Measurements from ENCODE around the gene PCDHGB5.

The PCDHGB5 gene

DNA sequence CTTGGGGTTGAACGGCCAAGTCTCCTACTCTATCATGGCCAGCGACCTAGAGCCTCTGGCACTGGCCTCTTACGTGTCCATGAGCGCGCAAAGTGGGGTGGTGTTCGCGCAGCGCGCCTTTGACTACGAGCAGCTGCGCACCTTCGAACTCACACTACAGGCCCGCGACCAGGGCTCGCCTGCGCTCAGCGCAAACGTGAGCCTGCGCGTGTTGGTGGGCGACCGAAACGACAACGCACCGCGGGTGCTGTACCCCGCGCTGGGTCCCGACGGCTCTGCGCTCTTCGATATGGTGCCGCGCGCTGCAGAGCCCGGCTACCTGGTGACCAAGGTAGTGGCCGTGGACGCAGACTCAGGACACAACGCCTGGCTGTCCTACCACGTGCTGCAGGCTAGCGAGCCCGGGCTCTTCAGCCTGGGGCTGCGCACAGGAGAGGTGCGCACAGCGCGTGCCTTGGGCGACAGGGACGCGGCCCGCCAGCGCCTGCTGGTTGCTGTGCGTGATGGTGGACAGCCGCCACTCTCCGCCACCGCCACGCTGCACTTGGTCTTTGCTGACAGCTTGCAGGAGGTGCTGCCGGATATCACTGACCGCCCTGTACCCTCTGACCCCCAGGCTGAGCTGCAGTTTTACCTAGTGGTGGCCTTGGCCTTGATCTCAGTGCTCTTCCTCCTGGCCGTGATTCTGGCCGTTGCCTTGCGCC lies 2.0 kb downstream of the PCDHGB5 start:
- TF ChIP-seq ZBTB7A (IDR thresholded peaks at IDR 0.05; ENCODE audit: low read depth) (no peak), YY1 (IDR thresholded peaks at IDR 0.05; ENCODE audit: low read depth) (no peak), FOXM1 (IDR thresholded peaks at IDR 0.05; ENCODE audit: borderline replicate concordance, low read depth) (no peak), TAF1 (IDR thresholded peaks at IDR 0.05; ENCODE audit: low read depth) (no peak), RAD21 (IDR thresholded peaks at IDR 0.05; ENCODE audit: low read depth) (no peak), NFIC (IDR thresholded peaks at IDR 0.05) (no peak), EP300 (IDR thresholded peaks at IDR 0.05; ENCODE audit: borderline replicate concordance) (no peak), EGR1 (IDR thresholded peaks at IDR 0.05) (no peak), TCF12 (IDR thresholded peaks at IDR 0.05; ENCODE audit: low read depth) (no peak), CREB1 (IDR thresholded peaks at IDR 0.05; ENCODE audit: low read depth) (no peak), CEBPB (IDR thresholded peaks at IDR 0.05) (no peak), TEAD4 (IDR thresholded peaks at IDR 0.05) (no peak)
- TF ChIP-seq, protein P1, sequence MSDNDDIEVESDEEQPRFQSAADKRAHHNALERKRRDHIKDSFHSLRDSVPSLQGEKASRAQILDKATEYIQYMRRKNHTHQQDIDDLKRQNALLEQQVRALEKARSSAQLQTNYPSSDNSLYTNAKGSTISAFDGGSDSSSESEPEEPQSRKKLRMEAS (IDR thresholded peaks at IDR 0.05), result no peak
- TF ChIP-seq, protein P2, sequence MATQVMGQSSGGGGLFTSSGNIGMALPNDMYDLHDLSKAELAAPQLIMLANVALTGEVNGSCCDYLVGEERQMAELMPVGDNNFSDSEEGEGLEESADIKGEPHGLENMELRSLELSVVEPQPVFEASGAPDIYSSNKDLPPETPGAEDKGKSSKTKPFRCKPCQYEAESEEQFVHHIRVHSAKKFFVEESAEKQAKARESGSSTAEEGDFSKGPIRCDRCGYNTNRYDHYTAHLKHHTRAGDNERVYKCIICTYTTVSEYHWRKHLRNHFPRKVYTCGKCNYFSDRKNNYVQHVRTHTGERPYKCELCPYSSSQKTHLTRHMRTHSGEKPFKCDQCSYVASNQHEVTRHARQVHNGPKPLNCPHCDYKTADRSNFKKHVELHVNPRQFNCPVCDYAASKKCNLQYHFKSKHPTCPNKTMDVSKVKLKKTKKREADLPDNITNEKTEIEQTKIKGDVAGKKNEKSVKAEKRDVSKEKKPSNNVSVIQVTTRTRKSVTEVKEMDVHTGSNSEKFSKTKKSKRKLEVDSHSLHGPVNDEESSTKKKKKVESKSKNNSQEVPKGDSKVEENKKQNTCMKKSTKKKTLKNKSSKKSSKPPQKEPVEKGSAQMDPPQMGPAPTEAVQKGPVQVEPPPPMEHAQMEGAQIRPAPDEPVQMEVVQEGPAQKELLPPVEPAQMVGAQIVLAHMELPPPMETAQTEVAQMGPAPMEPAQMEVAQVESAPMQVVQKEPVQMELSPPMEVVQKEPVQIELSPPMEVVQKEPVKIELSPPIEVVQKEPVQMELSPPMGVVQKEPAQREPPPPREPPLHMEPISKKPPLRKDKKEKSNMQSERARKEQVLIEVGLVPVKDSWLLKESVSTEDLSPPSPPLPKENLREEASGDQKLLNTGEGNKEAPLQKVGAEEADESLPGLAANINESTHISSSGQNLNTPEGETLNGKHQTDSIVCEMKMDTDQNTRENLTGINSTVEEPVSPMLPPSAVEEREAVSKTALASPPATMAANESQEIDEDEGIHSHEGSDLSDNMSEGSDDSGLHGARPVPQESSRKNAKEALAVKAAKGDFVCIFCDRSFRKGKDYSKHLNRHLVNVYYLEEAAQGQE (IDR thresholded peaks at IDR 0.05; ENCODE audit: low read depth), result no peak
- TF ChIP-seq, protein P3, sequence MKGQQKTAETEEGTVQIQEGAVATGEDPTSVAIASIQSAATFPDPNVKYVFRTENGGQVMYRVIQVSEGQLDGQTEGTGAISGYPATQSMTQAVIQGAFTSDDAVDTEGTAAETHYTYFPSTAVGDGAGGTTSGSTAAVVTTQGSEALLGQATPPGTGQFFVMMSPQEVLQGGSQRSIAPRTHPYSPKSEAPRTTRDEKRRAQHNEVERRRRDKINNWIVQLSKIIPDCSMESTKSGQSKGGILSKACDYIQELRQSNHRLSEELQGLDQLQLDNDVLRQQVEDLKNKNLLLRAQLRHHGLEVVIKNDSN (IDR thresholded peaks at IDR 0.05), result no peak

DNA sequence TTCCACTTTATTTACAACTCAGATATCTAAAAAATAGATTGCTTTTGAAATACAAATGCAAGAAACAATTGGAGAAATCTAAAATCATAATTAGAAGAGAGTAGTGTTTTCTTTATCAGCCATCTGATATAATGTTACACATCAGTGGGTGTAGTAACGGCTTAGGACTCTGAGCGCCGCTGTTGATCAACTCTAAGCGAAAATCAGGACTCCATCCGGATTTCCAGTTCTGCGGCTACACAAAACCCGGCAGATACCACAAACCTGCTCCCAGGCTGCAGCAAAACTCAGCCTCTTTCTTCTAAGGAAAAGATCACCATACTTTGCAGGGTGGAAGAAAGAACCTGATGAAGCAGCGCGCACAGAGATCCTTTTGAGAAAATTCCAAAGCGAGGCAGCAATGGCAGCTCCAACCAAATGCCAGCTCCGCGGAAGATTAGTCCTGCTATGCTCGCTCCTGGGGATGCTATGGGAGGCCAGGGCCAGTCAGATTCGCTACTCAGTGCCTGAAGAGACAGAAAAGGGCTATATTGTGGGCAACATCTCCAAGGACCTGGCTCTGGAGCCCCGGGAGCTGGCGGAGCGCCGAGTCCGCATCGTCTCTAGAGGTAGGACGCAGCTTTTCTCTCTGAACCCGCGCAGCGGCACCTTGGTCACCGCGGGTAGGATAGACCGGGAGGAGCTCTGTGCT lies 5.0 kb downstream of the PCDHGB5 start, which contains the start of gene PCDHGA9:
PCDHGA9 (plus strand) TSS at position 226 of the 691 bp plus-strand sequence; CDS start at position 401, 175 bp downstream.
- TF ChIP-seq RAD21 (IDR thresholded peaks at IDR 0.05; ENCODE audit: low read depth), result peak; percentile 50
- no peak for TF ChIP-seq TAF1 (IDR thresholded peaks at IDR 0.05; ENCODE audit: low read depth)

DNA sequence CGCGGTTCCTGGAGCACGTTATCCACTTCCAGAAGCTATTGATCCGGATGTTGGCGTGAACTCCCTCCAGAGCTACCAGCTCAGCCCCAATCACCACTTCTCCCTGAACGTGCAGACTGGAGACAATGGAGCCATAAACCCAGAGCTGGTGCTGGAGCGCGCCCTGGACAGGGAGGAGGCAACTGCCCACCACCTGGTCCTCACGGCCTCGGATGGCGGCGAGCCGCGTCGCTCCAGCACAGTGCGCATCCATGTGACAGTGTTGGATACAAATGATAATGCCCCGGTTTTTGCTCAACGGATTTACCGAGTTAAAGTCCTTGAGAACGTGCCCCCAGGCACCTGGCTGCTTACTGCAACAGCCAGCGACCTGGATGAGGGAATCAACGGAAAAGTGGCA lies 5.6 kb downstream of the PCDHGB5 start:
- no peak for TF ChIP-seq CREB1 (IDR thresholded peaks at IDR 0.05; ENCODE audit: low read depth)
- TF ChIP-seq, protein P2 (IDR thresholded peaks at IDR 0.05; ENCODE audit: low read depth), result no peak
- TF ChIP-seq CEBPB (IDR thresholded peaks at IDR 0.05), result no peak
- no peak for TF ChIP-seq TEAD4 (IDR thresholded peaks at IDR 0.05)
- TF ChIP-seq, protein P3 (IDR thresholded peaks at IDR 0.05), result no peak
- no peak for TF ChIP-seq TAF1 (IDR thresholded peaks at IDR 0.05; ENCODE audit: low read depth)
- no peak for TF ChIP-seq TCF12 (IDR thresholded peaks at IDR 0.05; ENCODE audit: low read depth)
- TF ChIP-seq FOXM1 (IDR thresholded peaks at IDR 0.05; ENCODE audit: borderline replicate concordance, low read depth), result no peak
- TF ChIP-seq YY1 (IDR thresholded peaks at IDR 0.05; ENCODE audit: low read depth), result no peak
- no peak for TF ChIP-seq EGR1 (IDR thresholded peaks at IDR 0.05)
- TF ChIP-seq, protein P1 (IDR thresholded peaks at IDR 0.05), result no peak
- TF ChIP-seq NFIC (IDR thresholded peaks at IDR 0.05), result no peak

DNA sequence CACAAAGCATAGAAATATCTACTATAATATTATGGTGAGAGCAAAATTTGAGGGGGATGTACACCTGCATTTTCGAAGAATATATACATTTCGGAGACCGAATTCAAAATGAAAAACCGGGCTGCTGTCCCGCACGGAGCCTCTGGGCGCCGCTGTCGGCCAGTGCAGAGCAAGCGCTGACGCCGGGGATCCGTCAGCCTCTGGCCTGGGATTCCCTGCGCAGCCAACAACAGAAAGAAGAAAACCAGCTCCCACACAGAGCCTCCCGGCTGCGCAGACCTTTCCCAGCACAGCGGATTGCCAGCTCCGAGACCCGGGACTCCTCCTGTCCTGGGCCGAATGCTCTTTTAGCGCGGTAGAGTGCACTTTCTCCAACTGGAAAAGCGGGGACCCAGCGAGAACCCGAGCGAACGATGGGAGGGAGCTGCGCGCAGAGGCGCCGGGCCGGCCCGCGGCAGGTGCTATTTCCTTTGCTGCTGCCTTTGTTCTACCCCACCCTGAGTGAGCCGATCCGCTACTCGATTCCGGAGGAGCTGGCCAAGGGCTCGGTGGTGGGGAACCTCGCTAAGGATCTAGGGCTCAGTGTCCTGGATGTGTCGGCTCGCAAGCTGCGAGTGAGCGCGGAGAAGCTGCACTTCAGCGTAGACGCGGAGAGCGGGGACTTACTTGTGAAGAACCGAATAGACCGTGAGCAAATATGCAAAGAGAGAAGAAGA lies 10.2 kb downstream of the PCDHGB5 start, which contains the start of gene PCDHGB6:
PCDHGB6 (plus strand) TSS at position 232 of the 716 bp plus-strand sequence; CDS start at position 414, 182 bp downstream.
- TF ChIP-seq RAD21 (IDR thresholded peaks at IDR 0.05; ENCODE audit: low read depth), result peak; percentile 26; the same call in 1 of the 2 replicates

DNA sequence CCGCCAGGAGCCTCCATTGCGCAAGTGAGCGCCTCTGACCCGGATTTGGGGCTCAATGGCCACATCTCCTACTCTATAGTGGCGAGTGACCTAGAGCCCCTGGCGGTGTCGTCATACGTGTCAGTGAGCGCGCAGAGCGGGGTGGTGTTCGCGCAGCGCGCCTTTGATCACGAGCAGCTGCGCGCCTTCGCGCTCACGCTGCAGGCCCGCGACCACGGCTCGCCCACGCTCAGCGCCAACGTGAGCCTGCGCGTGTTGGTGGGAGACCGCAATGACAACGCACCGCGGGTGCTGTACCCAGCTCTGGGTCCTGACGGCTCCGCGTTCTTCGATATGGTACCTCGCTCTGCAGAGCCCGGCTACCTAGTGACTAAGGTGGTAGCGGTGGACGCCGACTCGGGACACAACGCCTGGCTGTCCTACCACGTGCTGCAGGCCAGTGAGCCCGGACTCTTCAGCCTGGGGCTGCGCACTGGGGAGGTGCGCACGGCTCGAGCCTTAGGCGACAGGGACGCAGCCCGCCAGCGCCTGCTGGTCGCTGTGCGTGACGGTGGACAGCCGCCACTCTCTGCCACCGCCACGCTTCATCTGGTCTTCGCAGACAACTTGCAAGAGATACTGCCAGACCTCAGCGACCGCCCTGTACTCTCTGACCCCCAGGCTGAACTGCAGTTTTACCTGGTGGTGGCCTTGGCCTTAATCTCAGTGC lies 12.0 kb downstream of the PCDHGB5 start:
- TF ChIP-seq FOXM1 (IDR thresholded peaks at IDR 0.05; ENCODE audit: borderline replicate concordance, low read depth) (no peak), ZBTB7A (IDR thresholded peaks at IDR 0.05; ENCODE audit: low read depth) (no peak), CREB1 (IDR thresholded peaks at IDR 0.05; ENCODE audit: low read depth) (no peak), RAD21 (IDR thresholded peaks at IDR 0.05; ENCODE audit: low read depth) (no peak), EGR1 (IDR thresholded peaks at IDR 0.05) (no peak), CEBPB (IDR thresholded peaks at IDR 0.05) (no peak)

Measured in Ishikawa (cell line).